ENCODE data around the gene MEPCE. TPM values are rescaled to one million over a fixed set of nuclear protein-coding genes. Genes with fewer than 3 reads are reported as not detected.

MEPCE gene
- total RNA-seq, 1 donor from 2014 or later, result 18.5 TPM

- no peak for DNase-seq
- Mint-ChIP-seq H3K4me3 (ENCODE audit: unreplicated experiment) (no peak overlapping the region), H3K36me3 (ENCODE audit: unreplicated experiment) (no peaks in the 10 kb centered on the region), H3K4me1 (ENCODE audit: low read depth, unreplicated experiment) (peaks cover 18% of the 10 kb centered on the region), H3K27me3 (ENCODE audit: unreplicated experiment) (no peaks in the 10 kb centered on the region), H3K27ac (ENCODE audit: unreplicated experiment) (no peak overlapping the region), H3K9me3 (ENCODE audit: unreplicated experiment) (peaks cover 7% of the 10 kb centered on the region)
- TF ChIP-seq CTCF (IDR thresholded peaks at IDR 0.05; ENCODE audit: partially characterized antibody, unreplicated experiment), result no peak
Observed at GRCh38 chr7:100393233-100393905, 36.3 kb upstream of the MEPCE start.

- peaks cover 2% of the 10 kb centered on the region for H3K27me3 Mint-ChIP-seq (ENCODE audit: unreplicated experiment)
- H3K36me3 Mint-ChIP-seq (ENCODE audit: unreplicated experiment), result no peaks in the 10 kb centered on the region
- H3K27ac Mint-ChIP-seq (ENCODE audit: unreplicated experiment), result no peak overlapping the region
- no peak overlapping the region for H3K4me3 Mint-ChIP-seq (ENCODE audit: unreplicated experiment)
- H3K9me3 Mint-ChIP-seq (ENCODE audit: unreplicated experiment), result peaks cover 7% of the 10 kb centered on the region
- no peak for DNase-seq
- no peak for TF ChIP-seq CTCF (IDR thresholded peaks at IDR 0.05; ENCODE audit: partially characterized antibody, unreplicated experiment)
- peaks cover 20% of the 10 kb centered on the region for H3K4me1 Mint-ChIP-seq (ENCODE audit: low read depth, unreplicated experiment)
Observed at GRCh38 chr7:100394077-100394476, 35.6 kb upstream of the MEPCE start.

- H3K4me1 Mint-ChIP-seq (ENCODE audit: low read depth, unreplicated experiment), result peaks cover 16% of the 10 kb centered on the region
- H3K27ac Mint-ChIP-seq (ENCODE audit: unreplicated experiment), result no peak overlapping the region
- DNase-seq, result no peak
- H3K27me3 Mint-ChIP-seq (ENCODE audit: unreplicated experiment), result peaks cover 4% of the 10 kb centered on the region
- no peak overlapping the region for H3K4me3 Mint-ChIP-seq (ENCODE audit: unreplicated experiment)
- no peak for TF ChIP-seq CTCF (IDR thresholded peaks at IDR 0.05; ENCODE audit: partially characterized antibody, unreplicated experiment)
- H3K9me3 Mint-ChIP-seq (ENCODE audit: unreplicated experiment), result peaks cover 7% of the 10 kb centered on the region
- no peaks in the 10 kb centered on the region for H3K36me3 Mint-ChIP-seq (ENCODE audit: unreplicated experiment)
Observed at GRCh38 chr7:100396421-100396982, 33.1 kb upstream of the MEPCE start.

- Mint-ChIP-seq H3K36me3 (ENCODE audit: unreplicated experiment) (no peaks in the 10 kb centered on the region), H3K4me3 (ENCODE audit: unreplicated experiment) (no peak overlapping the region), H3K27ac (ENCODE audit: unreplicated experiment) (no peak overlapping the region), H3K4me1 (ENCODE audit: low read depth, unreplicated experiment) (peaks cover 26% of the 10 kb centered on the region), H3K27me3 (ENCODE audit: unreplicated experiment) (peaks cover 4% of the 10 kb centered on the region), H3K9me3 (ENCODE audit: unreplicated experiment) (peaks cover 5% of the 10 kb centered on the region)
- DNase-seq, result no peak
- TF ChIP-seq CTCF (IDR thresholded peaks at IDR 0.05; ENCODE audit: partially characterized antibody, unreplicated experiment), result no peak
Observed at GRCh38 chr7:100397315-100398081, 32.1 kb upstream of the MEPCE start.

GRCh38 chr7:100398239-100398638 lies 31.4 kb upstream of the MEPCE start:
- no peak for TF ChIP-seq CTCF (IDR thresholded peaks at IDR 0.05; ENCODE audit: partially characterized antibody, unreplicated experiment)
- Mint-ChIP-seq H3K9me3 (ENCODE audit: unreplicated experiment) (peaks cover 5% of the 10 kb centered on the region), H3K27me3 (ENCODE audit: unreplicated experiment) (peaks cover 4% of the 10 kb centered on the region), H3K4me1 (ENCODE audit: low read depth, unreplicated experiment) (peaks cover 27% of the 10 kb centered on the region), H3K4me3 (ENCODE audit: unreplicated experiment) (no peak overlapping the region), H3K27ac (ENCODE audit: unreplicated experiment) (no peak overlapping the region), H3K36me3 (ENCODE audit: unreplicated experiment) (no peaks in the 10 kb centered on the region)
- DNase-seq, result no peak

Measured in glutamatergic neuron (in vitro differentiated cells).